Testis (tissue), 3 donors: Measurements from ENCODE around the gene KLHDC10. TPM values are rescaled to one million over a fixed set of nuclear protein-coding genes. Genes with fewer than 3 reads are reported as not detected.

Experiments used
- DNase-seq: peaks from one replicate; pipeline ENCODE4 v3.0.0-alpha.2; 2019
- H3K27ac ChIP-seq, 2 donors: fragments of 200-600 bp; sonication (generic); one replicate each; pipeline ENCODE4 v1.5.1; 2019
- H3K27me3 ChIP-seq: fragments of 200-600 bp; sonication (generic); one replicate; pipeline ENCODE4 v1.5.1; 2019
- H3K36me3 ChIP-seq: fragments of 200-600 bp; sonication (generic); one replicate; pipeline ENCODE4 v1.5.1; 2017; ENCODE audit warnings: low read depth; ENCODE audit errors: missing control alignments
- H3K4me1 ChIP-seq: fragments of 200-600 bp; sonication (generic); one replicate; pipeline ENCODE4 v1.5.1; 2019
- H3K4me3 ChIP-seq, 2 donors: fragments of 200-600 bp; sonication (generic); one replicate each; pipeline ENCODE4 v1.5.1; 2017 to 2019
- H3K9me3 ChIP-seq: fragments of 200-600 bp; sonication (generic); one replicate; pipeline ENCODE4 v1.5.1; 2017
- POLR2A ChIP-seq: fragments of 450-650 bp; IDR thresholded peaks from one replicate; pipeline ENCODE4 v1.6.1; 2017; ENCODE audit warnings: antibody characterized with exemption, mild to moderate bottlenecking, moderate library complexity
- WGBS, 2 donors: methylation state at CpG; one replicate each; pipeline ENCODE4 v1.1.5; 2018; 5-methylcytosine and 5-hydroxymethylcytosine counted together
- intact Hi-C: fragments of 100-400 bp; cut with DNase I; formaldehyde crosslinking; loops from one replicate; pipeline ENCODE4 v1.15.1; 2023; ENCODE audit warnings: low total_unique reads
- polyA plus RNA-seq: library from polyadenylated mRNA; stranded (reverse); fragments of 350-450 nt; fragmentation: Illumina TruSeq; extraction: RNeasy Lipid Tissue Mini Kit (QIAGEN cat#74804); gene quantifications from one replicate; pipeline ENCODE4 v1.2.3, GENCODE V29; 2014; ENCODE audit warnings: low read depth, low replicate concordance; ENCODE audit not compliant: insufficient read depth
- total RNA-seq, 2 donors: library from RNA; depleted of rRNA; stranded (reverse); fragments of >200 nt; gene quantifications; one replicate each; pipeline ENCODE4 v1.2.3, GENCODE V29; 2016
- TF ChIP-seq, protein P1 (sequence below), 3 experiments: fragments of 450-650 bp in 2 of 3; fragments of 200-600 bp in 1 of 3; sonication (generic) in 1 of 3; IDR thresholded peaks; one replicate each; pipeline ENCODE4 v1.5.1; 2016 to 2019; ENCODE audit warnings: antibody characterized with exemption in 3 of 3, mild to moderate bottlenecking in 2 of 3, moderate library complexity in 1 of 3

KLHDC10 gene
- total and polyA plus RNA-seq, 3 donors from 2014 or later, result 38.4 to 122 (median 44.3) TPM

DNA sequence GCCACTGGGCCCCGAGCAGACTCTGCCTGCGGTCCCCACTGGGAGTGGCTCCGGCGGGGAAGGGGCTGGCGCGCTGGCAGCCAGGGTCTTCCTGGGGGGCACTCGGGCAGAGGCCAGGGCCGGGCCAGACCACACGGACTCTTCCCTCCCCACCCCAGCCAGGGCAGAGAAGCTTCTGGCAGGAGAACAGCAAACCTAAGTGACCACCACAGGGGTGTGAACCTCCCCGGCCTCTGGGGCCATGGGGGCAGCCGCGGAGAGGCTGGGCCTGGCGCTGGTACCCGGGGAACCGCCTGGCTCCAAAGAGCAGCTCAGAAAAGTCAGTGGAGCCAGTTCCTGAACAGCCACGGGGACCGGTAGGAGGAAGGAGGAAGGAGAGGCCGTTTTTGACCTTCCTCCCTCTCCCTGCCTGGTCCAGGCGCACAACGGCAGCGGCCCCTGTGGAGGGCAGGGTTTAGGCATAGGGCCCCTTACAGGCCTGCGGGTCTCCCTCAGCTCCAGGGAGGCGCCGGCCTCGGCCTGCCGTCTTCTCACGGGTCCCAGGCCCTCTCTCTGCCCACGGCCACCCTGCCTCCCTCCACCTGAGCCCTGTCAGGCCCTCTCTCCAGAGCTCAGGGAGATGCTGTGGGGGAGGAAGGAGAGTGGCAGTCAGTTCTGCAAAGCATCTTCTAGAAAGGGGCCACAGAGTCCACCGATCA is 83.0 kb downstream of the KLHDC10 start:
- intact Hi-C loops, result no loop called here
- no peaks in the 10 kb centered on the region for H3K36me3 ChIP-seq
- H3K9me3 ChIP-seq, result no peaks in the 10 kb centered on the region
- H3K4me1 ChIP-seq, result peaks cover 12% of the 10 kb centered on the region
- no peak for DNase-seq
- no peaks in the 10 kb centered on the region for H3K27me3 ChIP-seq
- no peak overlapping the region for H3K4me3 ChIP-seq
- TF ChIP-seq, protein P1, sequence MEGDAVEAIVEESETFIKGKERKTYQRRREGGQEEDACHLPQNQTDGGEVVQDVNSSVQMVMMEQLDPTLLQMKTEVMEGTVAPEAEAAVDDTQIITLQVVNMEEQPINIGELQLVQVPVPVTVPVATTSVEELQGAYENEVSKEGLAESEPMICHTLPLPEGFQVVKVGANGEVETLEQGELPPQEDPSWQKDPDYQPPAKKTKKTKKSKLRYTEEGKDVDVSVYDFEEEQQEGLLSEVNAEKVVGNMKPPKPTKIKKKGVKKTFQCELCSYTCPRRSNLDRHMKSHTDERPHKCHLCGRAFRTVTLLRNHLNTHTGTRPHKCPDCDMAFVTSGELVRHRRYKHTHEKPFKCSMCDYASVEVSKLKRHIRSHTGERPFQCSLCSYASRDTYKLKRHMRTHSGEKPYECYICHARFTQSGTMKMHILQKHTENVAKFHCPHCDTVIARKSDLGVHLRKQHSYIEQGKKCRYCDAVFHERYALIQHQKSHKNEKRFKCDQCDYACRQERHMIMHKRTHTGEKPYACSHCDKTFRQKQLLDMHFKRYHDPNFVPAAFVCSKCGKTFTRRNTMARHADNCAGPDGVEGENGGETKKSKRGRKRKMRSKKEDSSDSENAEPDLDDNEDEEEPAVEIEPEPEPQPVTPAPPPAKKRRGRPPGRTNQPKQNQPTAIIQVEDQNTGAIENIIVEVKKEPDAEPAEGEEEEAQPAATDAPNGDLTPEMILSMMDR (IDR thresholded peaks at IDR 0.05), result no peak
- no peak for TF ChIP-seq POLR2A
- 38 to 51% methylated on average over 7 to 29 of the region's 29 CpGs for WGBS, 2 donors
- no peak overlapping the region for H3K27ac ChIP-seq

DNA sequence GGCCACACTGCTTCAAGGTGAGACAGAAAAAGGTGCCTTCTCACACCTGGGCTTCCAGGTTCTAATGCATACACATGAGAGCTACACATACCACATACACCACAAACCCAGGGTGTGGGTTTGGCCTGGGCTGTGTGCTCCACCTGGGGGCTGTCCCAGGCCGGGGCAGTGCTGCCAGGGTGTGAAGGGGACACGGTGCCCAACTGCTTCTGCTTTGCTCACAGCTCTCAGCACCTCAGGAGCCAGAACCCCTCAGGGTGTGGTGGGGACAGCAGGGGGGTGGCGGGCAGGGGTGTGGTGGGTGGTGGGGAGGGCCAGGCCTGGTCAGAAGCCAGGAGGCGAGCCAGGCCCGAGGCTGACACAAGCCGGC is 83.8 kb downstream of the KLHDC10 start:
- Histone ChIP-seq H3K36me3 (no peaks in the 10 kb centered on the region), H3K4me3 (no peak overlapping the region), H3K27ac (no peak overlapping the region), H3K9me3 (no peaks in the 10 kb centered on the region), H3K27me3 (no peaks in the 10 kb centered on the region), H3K4me1 (peaks cover 12% of the 10 kb centered on the region)
- intact Hi-C loops, result no loop called here
- DNase-seq, result no peak
- TF ChIP-seq POLR2A, result no peak
- TF ChIP-seq, protein P1 (IDR thresholded peaks at IDR 0.05), result no peak
- WGBS, 2 donors, result 72% methylated on average over 2 of the region's 6 CpGs; no CpG with 5 or more reads in 1 of the 2 donors

DNA sequence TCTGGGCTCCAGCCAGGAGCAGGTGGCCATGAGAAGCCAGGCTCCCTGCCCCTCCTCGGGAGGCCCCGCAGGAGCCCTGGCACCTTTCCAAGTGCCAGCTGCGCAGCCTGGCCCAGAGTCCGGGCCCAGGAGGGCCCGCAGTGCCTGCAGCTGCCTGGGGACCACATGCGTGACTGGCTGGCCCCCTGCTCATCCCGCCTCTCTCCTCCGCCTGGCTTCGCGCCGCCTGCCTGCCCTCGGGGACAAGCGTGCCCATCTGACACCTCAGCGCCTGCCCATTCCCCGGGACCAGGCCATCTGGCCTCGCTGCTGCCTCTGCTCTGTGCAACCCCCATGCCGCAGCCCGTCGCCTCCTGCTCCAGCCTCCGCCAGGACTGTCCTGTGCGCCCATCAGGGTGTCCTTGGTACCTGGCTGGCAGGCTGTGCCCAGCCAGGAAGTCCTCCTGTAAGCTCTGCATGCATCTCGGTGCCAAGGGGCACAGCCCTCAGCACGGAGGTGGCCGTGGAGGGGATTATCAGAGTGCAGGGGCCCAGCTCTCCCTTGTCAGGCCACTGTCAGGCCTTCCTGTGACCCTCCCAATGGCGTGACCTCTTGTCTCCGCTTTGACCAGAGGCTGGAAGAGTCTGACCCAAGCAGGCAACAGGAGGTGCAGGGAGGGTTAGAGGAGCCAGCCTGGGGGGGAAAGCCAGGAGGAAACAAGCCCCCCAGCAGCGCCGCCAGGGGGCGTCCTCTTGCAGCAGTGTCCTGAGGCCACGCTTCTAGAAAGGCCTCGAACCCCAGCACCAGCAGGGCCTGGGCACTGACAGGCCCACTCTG is 84.4 kb downstream of the KLHDC10 start:
- 76 to 86% methylated on average over 11 to 27 of the region's 31 CpGs for WGBS, 2 donors
- Histone ChIP-seq H3K27me3 (no peaks in the 10 kb centered on the region), H3K27ac (no peak overlapping the region), H3K9me3 (no peaks in the 10 kb centered on the region), H3K4me3 (no peak overlapping the region), H3K4me1 (peaks cover 12% of the 10 kb centered on the region), H3K36me3 (no peaks in the 10 kb centered on the region)
- TF ChIP-seq POLR2A, result no peak
- TF ChIP-seq, protein P1 (IDR thresholded peaks at IDR 0.05), result no peak
- intact Hi-C loops, result no loop called here
- DNase-seq, result no peak

DNA sequence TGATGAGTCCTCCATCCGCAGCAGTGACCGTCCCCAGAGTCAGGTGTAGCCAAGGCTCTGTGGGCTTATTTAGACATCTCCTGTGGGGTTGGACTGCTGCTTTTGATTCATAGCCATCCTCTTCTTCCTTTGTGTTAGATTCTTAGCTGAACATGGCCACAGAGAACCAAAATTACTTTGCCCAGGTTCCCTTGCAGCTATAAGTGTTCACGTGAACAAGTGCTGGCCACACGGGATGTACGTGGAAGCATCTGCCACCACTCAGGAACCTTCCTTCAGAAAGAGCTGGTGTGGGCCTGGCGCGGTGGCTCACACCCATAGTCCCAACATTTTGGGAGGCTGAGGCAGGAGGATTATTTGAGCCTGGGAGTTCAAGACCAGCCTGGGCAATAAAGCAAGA is 85.8 kb downstream of the KLHDC10 start:
- Histone ChIP-seq H3K4me1 (peaks cover 12% of the 10 kb centered on the region), H3K27ac (no peak overlapping the region), H3K4me3 (no peak overlapping the region), H3K9me3 (no peaks in the 10 kb centered on the region), H3K36me3 (no peaks in the 10 kb centered on the region), H3K27me3 (no peaks in the 10 kb centered on the region)
- intact Hi-C loops, result no loop called here
- no peak for TF ChIP-seq POLR2A
- TF ChIP-seq, protein P1 (IDR thresholded peaks at IDR 0.05), result no peak
- DNase-seq, result no peak
- WGBS, 2 donors, result 94 to 97% methylated on average over 7 of the region's 7 CpGs
